GM18858 (cell line): ENCODE data around the gene PDE1C.
"Not testable (repeated sequence)": the region's sequence is repeated elsewhere in the genome, so short reads cannot be mapped to it uniquely, and the experiment has no call there.

ENCODE experiments used
- ATAC-seq: cut with Tn5 transposase; IDR thresholded peaks from one replicate; pipeline ENCODE4 v1.9.1; 2021; ENCODE audit not compliant: unreplicated experiment

The PDE1C gene

GRCh38 chr7:31856337-31856736, 213.9 kb downstream of the PDE1C start:
- no peak for ATAC-seq

- ATAC-seq = no peak
These were observed 214.7 kb downstream of the PDE1C start for GRCh38 chr7:31855530-31855929.

- ATAC-seq = no peak
These were observed 216.8 kb downstream of the PDE1C start for GRCh38 chr7:31853380-31853779.

- no peak for ATAC-seq
These were observed 217.7 kb downstream of the PDE1C start for GRCh38 chr7:31852462-31852861.

GRCh38 chr7:31851119-31851518, 219.1 kb downstream of the PDE1C start:
- ATAC-seq = no peak

GRCh38 chr7:31850601-31851000, 219.6 kb downstream of the PDE1C start:
- no peak for ATAC-seq

GRCh38 chr7:31850066-31850465, 220.1 kb downstream of the PDE1C start:
- no peak for ATAC-seq

- no peak for ATAC-seq
These were observed 234.7 kb downstream of the PDE1C start for GRCh38 chr7:31835471-31835870.

- not testable (repeated sequence) for ATAC-seq
These were observed 236.6 kb downstream of the PDE1C start for GRCh38 chr7:31833625-31834024.

GRCh38 chr7:31828520-31828919, 241.7 kb downstream of the PDE1C start:
- ATAC-seq = no peak

- ATAC-seq = no peak
These were observed 244.6 kb downstream of the PDE1C start for GRCh38 chr7:31825576-31825975.

GRCh38 chr7:31819031-31819430, 251.2 kb downstream of the PDE1C start:
- ATAC-seq = no peak

- ATAC-seq = no peak
These were observed 253.4 kb downstream of the PDE1C start for GRCh38 chr7:31816810-31817209.

- no peak for ATAC-seq
These were observed 254.4 kb downstream of the PDE1C start for GRCh38 chr7:31815796-31816195.

- ATAC-seq = no peak
These were observed 256.0 kb downstream of the PDE1C start for GRCh38 chr7:31814187-31814586.

GRCh38 chr7:31811650-31812461, 258.4 kb downstream of the PDE1C start:
- peak; percentile 77 for ATAC-seq

- ATAC-seq = peak; percentile 92
These were observed 264.9 kb downstream of the PDE1C start for GRCh38 chr7:31805209-31805818.

- ATAC-seq = no peak
These were observed 273.8 kb downstream of the PDE1C start for GRCh38 chr7:31796375-31796774.

- ATAC-seq = no peak
These were observed 275.3 kb downstream of the PDE1C start for GRCh38 chr7:31794851-31795344.

GRCh38 chr7:31791881-31792280, 278.3 kb downstream of the PDE1C start:
- no peak for ATAC-seq

GRCh38 chr7:31788883-31789680, 281.1 kb downstream of the PDE1C start:
- no peak for ATAC-seq

GRCh38 chr7:31788445-31788844, 281.8 kb downstream of the PDE1C start:
- ATAC-seq = no peak
